Neural progenitor cell (in vitro differentiated cells): ENCODE data around the gene GAP43.

Source experiments
- EZH2phosphoT487 ChIP-seq: fragments of 200-600 bp; sonication (generic); IDR thresholded peaks from 2 replicates; pipeline ENCODE4 v1.6.1; 2017; ENCODE audit warnings: antibody characterized with exemption
- TF ChIP-seq, protein P1 (sequence below): fragments of 200-600 bp; sonication (generic); IDR thresholded peaks from 2 replicates; pipeline ENCODE4 v1.5.1; 2017; ENCODE audit warnings: antibody characterized with exemption, mild to moderate bottlenecking

DNA sequence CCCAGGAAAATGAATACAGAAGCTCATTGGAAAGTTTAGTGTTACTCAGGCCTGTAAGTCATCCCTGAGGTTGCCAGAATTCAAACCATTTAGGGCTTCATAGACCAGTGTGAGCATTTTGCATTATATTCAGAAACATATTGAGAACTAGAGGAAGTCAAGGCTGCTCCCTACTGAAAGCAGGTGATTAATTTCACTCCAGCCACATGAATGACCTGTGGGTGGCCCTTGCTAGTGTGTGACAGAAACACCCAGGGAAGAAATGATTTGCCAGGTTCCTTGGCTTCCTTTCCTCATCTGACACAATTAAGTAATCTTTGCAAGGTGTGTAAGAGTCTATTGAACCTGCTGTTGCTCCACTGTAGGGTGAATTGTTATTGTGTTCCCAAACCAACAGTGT lies 61.8 kb downstream of the GAP43 start:
- no peak for TF ChIP-seq EZH2phosphoT487
- TF ChIP-seq, protein P1, sequence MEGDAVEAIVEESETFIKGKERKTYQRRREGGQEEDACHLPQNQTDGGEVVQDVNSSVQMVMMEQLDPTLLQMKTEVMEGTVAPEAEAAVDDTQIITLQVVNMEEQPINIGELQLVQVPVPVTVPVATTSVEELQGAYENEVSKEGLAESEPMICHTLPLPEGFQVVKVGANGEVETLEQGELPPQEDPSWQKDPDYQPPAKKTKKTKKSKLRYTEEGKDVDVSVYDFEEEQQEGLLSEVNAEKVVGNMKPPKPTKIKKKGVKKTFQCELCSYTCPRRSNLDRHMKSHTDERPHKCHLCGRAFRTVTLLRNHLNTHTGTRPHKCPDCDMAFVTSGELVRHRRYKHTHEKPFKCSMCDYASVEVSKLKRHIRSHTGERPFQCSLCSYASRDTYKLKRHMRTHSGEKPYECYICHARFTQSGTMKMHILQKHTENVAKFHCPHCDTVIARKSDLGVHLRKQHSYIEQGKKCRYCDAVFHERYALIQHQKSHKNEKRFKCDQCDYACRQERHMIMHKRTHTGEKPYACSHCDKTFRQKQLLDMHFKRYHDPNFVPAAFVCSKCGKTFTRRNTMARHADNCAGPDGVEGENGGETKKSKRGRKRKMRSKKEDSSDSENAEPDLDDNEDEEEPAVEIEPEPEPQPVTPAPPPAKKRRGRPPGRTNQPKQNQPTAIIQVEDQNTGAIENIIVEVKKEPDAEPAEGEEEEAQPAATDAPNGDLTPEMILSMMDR: no peak
